ENCODE data around the gene GMPR2.

GRCh38 chr14:24206260-24207103, 26.2 kb upstream of the GMPR2 start:
- TF ChIP-seq, protein P1, sequence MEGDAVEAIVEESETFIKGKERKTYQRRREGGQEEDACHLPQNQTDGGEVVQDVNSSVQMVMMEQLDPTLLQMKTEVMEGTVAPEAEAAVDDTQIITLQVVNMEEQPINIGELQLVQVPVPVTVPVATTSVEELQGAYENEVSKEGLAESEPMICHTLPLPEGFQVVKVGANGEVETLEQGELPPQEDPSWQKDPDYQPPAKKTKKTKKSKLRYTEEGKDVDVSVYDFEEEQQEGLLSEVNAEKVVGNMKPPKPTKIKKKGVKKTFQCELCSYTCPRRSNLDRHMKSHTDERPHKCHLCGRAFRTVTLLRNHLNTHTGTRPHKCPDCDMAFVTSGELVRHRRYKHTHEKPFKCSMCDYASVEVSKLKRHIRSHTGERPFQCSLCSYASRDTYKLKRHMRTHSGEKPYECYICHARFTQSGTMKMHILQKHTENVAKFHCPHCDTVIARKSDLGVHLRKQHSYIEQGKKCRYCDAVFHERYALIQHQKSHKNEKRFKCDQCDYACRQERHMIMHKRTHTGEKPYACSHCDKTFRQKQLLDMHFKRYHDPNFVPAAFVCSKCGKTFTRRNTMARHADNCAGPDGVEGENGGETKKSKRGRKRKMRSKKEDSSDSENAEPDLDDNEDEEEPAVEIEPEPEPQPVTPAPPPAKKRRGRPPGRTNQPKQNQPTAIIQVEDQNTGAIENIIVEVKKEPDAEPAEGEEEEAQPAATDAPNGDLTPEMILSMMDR (IDR thresholded peaks at IDR 0.05) = no peak
- TF ChIP-seq POLR2A (IDR thresholded peaks at IDR 0.05) (no peak), POLR2AphosphoS5 (IDR thresholded peaks at IDR 0.05; ENCODE audit: insufficient read depth in 1 of 2, low read depth in 1 of 2) (no peak)
